GF-D8 (cell line): Measurements from ENCODE around the gene PTCH2.

ENCODE experiments used
- DNase-seq: peaks from one replicate; lab custom pipeline; 2025; lab: John Stamatoyannopoulos, UW

PTCH2 gene, protein sequence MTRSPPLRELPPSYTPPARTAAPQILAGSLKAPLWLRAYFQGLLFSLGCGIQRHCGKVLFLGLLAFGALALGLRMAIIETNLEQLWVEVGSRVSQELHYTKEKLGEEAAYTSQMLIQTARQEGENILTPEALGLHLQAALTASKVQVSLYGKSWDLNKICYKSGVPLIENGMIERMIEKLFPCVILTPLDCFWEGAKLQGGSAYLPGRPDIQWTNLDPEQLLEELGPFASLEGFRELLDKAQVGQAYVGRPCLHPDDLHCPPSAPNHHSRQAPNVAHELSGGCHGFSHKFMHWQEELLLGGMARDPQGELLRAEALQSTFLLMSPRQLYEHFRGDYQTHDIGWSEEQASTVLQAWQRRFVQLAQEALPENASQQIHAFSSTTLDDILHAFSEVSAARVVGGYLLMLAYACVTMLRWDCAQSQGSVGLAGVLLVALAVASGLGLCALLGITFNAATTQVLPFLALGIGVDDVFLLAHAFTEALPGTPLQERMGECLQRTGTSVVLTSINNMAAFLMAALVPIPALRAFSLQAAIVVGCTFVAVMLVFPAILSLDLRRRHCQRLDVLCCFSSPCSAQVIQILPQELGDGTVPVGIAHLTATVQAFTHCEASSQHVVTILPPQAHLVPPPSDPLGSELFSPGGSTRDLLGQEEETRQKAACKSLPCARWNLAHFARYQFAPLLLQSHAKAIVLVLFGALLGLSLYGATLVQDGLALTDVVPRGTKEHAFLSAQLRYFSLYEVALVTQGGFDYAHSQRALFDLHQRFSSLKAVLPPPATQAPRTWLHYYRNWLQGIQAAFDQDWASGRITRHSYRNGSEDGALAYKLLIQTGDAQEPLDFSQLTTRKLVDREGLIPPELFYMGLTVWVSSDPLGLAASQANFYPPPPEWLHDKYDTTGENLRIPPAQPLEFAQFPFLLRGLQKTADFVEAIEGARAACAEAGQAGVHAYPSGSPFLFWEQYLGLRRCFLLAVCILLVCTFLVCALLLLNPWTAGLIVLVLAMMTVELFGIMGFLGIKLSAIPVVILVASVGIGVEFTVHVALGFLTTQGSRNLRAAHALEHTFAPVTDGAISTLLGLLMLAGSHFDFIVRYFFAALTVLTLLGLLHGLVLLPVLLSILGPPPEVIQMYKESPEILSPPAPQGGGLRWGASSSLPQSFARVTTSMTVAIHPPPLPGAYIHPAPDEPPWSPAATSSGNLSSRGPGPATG

DNA sequence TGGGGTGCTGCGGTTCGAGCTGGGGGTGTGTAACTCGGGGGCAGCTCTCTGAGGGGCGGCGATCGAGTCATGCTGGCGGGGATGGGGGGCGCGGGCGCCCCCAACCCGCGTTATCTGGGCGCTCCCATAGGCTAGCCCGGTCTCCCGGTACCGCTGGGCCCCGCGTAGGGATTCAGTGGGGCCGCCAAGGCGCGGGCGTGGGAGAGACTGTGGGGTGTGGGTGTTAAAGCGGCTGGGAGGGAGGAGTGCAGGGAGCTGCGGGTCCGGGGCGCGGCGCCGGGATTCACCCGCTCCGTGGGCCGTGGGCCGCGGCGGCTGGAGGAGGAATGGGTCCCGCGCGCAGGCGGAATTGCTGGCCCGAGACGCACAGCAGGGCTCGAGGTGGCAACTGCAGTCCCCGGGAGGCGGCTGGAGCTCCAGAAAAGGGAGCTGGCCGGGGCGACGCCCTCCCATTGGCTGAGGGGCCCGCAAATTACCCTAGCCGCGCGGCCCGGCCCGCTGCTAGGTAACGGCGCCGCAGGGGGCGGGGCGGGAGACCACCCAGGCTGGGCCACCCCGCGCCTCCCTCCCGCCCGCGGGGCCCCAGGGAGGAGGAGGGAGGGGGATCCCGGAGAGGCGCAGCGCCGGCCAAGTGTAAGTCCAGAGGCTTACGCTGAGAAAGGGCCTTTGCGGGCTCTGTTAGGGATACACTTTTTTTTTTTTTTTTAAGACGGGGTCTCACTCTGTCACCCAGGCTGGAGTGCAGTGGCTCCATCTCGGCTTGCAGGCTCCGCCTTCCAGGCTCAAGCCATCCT is at the start of gene PTCH2:
PTCH2 (minus strand) TSS at position 392 of the 794 bp plus-strand sequence; CDS start at position 71, 321 bp downstream.
- DNase-seq: no peak

DNA sequence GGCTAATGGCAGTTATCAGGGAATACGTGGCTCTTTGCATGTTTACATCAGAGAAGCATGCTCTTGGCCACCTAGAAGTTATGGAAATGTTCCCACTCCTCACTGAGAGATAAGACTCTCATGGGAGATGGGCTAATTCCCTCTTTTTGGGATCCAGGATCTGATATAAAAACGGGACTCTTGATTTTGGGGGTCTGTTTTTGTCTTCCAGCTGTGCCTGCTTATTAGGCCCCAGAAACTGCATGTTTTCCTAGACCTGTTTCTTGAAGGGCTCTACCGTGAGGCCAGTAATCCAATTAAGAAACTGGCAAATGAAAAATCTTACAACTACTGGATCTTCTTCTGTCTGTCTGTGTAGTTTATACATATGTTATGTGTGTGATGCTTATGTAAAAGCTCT is 47.0 kb upstream of the PTCH2 start:
- no peak for DNase-seq

DNA sequence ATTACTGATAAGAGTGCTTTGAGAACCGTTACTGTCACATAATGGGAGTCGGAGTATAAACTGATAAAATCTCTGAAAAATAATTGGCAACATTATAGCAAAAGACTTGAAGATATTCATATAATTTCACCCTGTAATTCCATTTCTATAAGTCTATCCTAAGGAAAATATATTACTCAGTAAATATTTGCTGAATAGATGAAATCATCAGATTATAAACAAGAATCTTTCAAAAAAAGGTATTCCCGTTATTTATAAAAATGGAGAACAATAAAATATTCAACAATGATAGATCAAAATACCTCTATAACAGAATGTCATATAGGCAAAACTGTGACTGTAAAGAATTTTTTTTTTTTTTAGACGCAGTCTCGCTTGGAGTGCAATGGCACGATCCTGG is 42.4 kb upstream of the PTCH2 start:
- DNase-seq: no peak

DNA sequence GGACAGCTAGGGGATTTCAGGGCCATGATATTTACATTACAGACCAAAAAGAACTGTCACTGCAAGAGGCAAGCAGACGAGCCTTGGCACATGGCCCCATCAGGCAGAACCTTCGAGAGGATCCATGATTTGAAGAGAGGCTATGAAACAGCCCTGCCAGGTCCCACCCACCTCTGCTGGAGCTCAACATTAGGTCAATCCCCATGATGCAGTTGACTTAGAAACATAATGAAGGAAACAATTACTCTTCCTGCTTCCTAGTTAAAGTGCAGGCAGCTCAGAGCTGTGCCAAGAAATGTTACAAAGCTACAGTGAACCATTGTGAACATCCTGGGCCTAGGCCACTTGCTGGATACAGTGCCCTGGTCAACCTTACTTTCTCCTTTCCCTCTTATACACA is 41.7 kb upstream of the PTCH2 start:
- DNase-seq: no peak

DNA sequence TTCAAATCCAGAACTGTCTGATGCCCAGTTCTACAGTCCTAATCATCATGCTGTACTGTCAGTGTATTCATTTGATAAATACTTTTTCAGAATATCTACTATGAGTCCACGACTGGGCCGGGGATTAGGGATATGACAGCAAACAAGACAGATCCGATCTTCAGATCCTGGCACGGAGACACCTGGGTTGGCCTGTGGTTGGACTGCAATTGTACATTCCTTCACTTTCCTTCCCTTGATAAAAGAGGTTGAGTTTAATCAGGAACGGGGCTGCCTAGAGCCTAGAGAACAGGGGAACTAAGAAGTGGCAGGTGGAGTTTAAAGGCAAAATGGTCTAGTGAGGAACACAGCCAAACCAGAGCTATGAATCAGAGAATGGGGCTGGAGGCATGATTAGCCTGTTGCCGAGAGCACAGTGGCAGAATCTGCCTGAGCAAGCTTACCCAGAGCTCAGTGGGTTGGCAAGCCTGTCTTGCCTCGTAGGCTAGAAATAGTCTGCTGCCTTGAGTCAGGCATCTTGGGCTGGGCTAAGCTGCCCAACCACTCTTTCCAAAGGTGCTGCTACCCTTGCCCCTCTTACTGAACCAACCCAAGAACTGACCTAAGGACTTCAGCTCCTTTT is 38.1 kb upstream of the PTCH2 start:
- DNase-seq: no peak

DNA sequence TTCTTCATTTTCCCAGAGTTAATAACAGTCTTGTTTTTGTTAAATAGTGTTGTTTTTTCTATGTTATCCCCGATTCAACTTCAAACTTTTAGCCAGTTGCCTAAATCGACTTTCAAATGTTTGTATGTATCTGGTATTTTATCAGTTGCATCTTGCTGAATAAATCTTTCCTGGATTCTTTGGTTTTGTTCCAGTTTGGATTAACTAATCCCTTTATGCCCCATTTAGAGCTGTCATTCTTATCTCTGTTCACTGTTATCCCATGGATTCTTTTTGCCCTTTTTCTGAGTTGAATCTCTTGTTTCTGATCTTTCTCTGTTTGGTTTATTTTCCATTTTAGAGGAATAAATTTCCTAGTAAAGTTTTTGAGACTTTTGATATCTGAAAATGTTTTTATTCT is 31.1 kb upstream of the PTCH2 start:
- no peak for DNase-seq

DNA sequence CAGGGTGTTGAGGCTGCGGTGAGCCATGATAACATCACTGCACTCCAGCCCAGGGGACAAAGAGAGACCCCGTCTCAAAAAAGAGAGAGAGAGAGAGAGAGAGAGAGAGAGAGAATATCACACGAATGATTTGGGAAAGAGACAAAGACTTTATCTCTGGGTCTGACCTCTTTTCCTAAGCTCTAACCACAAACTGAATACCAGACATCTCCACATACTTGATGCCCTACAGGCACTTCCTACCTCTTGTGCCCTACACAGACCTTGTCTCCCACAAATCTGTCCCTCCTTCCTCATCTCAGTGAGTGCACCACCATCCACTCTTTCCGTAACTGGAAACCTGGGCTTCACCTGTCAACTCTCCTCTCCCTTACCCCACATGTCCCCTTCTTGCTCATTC is 27.0 kb upstream of the PTCH2 start:
- no peak for DNase-seq

DNA sequence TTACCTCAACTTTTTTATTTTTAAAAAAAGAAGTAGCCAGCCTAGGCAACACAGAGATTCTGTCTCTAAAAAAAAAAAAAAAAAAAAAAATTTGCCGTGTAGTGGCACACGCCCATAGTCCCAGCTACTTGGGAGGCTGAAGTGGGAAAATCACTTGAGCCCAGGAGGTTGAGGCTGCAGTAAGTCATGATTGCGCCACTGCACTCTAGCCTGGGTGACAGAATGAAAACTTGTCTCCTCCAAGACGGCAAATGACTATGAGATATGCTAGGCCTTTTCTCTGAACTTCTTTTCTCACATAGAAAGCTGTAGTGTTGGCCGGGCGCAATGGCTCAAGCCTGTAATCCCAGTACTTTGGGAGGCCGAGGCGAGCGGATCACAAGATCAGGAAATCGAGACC is 24.7 kb upstream of the PTCH2 start:
- no peak for DNase-seq

DNA sequence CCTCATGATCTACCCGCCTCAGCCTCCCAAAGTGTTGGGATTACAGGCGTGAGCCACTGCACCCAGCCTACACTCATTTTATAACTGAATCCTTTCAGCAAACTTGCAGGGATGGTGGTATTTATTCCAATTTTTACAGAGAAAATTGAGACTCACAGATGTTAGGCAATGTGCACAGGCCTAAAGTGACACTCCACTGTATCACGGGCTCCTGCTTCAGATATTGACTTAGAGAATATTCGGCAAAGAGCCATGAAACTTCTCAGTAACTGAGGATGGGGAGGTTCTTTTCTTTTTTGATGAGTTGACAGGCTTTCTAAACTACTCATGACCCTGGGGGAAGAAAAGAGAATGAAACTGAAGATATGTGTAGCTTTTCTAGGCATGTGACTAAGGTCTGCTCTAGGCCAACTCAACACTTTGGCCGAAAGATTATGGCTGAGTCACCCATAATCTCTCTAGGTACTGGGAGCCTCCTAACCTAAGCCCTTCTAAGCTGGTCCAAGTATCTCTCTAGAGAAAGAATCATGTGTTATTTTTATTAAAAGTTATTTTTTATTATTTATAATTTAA is 19.9 kb upstream of the PTCH2 start:
- no peak for DNase-seq

DNA sequence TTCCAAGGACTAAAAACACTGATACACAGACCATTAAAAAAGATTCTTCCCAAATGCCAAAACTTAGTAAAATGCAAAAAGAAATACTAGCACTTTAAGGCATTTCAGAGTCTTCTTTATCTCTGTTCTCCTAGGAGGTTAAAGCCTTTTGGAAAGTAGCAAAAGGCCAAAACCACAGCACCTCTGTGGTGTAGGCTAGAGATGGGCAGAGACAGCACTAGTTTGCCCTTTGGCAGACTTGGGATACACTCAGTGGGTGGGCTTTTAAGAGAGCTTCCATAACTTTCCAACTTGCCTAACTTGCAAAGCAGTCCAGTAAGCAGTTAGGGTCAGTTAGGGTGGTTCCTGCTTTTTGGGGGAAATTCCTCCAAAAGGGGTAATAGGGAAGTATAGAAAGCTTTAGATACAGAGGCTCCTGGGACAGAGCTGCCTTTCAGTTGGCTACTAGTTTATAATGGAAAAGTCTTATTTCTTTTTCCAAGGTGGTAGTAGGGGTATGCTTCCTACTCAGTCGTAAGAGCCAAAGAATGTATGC is 17.9 kb upstream of the PTCH2 start:
- no peak for DNase-seq

DNA sequence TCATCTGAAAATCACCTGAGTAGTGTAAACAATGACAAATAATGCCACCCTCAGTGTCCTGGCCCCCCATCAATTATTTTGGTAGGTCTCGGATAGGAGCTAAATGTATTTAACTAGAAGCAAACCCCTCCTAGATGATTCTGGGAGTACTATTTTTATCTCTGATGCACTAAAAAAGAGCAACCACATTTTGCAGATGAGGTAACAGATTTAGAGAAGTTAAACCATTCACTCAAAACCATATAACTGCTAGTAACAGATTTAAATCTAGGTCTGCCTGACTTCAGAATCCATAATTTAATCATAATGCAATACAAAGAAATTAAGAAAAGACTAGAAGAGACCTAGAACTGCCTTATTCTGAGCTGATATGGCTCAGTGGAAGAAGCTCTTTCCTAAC is 17.3 kb upstream of the PTCH2 start:
- DNase-seq: no peak

DNA sequence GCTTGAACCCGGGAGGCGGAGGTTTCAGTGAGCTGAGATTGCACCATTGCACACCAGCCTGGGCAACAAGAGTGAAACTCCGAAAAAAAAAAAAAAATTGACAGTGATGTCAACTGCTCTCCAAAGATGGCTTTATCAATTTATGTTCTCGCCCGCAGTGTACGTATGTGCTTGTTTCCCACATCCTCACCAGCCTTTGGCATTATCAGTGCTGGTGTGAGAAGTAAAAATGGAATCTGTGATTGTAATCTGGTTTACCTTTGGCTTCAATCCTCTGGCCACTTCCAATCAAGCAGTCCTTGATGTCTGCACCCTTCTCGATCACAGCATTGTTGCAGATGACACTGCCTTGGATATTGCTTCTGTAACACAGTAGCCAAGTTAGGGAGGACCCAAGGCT is 14.4 kb upstream of the PTCH2 start:
- DNase-seq: no peak

DNA sequence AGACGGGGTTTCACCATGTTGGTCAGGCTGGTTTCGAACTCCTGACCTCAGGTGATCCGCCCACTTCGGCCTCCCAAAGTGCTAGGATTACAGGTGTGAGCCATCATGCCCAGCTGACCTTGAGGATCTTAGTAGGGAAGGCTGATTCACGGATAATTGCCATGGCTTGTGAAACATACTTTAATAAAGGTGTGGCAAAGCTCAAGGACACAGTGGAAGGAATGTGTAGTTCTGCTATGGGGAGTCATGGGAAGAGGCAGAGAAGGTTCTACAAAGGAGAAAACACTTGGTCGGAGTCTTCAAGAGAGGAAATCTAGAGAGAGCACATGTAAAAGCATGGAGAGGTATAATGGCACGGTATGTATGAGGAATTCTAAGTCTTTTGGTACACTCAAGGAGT is 12.7 kb upstream of the PTCH2 start:
- DNase-seq: no peak

DNA sequence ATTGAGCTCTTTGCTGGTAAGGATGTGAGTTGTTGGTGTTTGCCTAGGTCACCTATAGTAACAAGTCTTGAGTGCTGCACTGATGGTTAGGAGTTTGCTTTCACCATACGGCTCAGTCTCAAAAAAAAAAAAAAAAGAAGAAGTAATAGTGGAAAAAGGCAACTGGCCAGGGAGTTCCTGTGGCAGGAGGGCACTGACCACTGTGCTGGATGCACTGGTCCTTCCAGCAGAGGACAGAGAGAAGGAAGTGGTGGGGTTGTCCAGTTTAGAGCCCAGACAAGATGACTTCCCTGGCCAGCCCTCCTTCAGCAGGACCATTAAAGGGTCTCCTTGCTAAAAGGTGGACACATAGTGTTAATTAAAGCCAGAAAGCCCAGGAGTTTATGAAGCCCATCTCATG is 11.9 kb upstream of the PTCH2 start:
- no peak for DNase-seq

DNA sequence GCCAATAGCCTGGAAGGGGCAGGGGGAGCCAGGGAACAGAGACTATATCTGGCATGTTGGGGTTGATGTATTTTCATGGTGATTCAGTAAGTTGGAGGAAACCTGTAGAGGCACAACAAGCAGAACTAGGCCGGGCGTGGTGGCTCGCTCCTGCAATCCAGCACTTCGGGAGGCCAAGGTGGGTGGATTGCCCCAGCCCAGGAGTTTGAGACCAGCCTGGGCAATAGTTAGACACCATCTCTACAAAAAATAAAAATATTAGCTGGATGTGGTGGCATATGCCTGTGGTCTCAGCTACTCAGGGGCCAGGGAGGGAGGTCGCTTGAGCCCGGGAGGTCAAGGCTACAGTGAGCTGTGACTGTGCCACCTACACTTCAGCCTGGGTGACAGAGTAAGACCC is 10.1 kb upstream of the PTCH2 start:
- no peak for DNase-seq

DNA sequence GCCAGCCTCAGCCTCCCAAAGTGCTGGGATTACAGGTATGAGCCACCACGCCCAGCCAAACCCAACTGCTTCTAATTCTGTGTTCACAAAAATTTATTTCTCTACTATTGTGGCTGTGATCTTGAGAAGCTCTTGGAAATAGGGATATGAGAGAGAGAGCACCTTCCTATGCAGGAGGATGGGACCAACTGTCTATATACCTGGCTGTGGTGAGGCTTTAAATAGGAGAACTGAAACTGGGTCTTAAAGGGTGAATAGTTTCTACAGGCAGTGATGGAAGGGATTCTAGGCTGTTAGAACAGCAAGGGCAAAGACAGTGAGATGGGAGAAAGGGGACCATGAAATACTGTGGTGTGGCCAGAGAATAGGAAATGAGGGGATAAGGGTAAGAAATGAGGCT is 8.3 kb upstream of the PTCH2 start:
- DNase-seq: no peak

DNA sequence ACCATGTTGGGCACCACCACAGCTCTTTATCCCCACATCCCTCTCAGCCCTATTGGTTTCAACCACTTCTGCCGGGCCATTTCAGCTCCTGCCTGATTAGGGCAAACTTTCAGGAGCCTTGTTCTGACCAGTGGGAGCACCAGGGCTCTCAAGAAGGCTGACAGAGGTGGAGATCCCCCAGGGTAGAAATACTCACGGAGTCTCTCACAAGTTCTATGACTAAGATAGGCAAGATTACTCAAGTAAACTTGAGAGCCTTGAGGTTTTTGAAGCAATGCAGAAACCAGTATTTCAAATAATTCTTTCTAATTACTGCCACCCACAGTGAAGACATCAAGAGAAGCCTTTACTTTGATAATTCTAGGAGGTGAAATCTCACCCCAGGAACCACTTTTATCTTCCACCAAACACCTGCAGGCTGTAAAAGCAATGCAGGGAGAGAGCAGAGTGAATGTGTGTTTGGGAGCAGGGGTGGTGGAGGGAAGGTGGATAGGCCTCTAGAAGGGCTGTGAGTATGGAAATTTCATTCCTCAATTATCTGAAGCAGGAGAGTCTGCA is 6.6 kb upstream of the PTCH2 start:
- no peak for DNase-seq

DNA sequence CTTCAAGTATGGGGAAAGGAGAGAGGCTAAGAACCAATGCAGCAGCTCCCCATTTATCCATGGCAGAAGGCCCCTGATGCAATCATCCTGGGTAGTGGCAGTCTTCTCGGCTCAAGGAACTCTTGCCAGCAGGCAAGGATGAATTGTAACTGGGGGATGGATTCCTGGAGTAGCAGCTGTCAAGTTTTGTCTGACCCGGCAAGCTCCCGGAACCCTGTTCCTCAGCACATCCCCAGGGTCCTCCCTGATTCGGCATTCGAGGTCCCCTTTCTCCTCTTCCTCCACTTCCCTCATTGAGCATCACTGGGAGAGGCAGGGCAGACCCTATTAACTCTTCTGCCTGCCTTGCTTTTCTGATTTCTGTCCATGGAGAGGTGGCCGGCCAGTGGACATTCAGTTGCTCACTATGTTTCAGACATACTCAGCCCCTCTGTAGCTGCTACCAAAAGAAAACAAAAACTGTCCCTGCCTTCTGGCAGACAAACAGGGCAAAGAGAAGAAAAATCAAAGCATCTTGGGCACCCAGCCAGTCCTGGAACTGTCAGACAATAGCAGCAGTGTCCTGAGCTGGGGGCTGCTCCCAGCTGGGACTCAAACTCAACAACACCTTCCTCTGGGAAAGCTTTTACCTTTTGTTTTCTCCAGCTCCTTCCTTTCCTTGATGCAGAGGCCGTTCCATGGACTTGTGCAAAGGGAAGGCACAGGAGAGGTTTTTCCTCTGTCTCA is 5.6 kb upstream of the PTCH2 start:
- no peak for DNase-seq

DNA sequence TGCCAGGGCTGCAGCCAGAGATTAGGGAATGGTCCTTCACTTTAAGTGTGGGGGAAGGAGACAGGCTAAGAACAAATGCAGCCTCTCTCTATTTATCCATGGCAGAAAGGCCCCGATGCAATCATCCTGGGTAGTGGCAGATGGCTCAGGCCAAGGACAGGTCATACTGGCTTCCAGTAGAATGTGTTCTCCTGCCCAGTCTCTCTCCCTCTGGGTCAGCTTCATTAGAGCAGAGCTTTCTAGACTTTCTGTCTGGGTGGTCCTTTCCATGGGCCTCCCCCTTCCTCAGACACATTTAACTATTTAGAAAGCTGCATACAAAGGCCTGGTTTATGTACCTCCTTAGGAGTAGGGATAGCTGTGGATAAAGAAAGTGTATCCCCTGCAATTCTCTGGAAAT is 4.8 kb upstream of the PTCH2 start:
- no peak for DNase-seq

DNA sequence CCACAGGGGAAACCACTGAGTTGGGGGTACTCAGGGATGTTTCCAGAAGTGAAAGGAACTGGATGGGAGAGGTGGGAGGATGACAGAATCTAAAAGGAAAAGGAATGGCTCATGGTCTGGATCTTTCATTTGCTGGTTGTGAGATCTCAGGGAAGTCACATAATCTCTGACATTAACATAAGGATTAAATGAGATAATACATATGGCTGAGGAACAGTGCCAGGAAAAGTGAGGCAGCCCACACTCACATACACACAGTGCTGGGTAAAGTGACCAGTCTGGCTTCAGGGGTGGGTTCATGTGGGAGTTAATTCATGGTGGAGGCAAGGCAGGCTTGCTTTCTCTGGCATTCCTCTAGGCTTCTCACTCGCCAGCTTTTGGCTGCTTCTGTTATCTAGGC is 3.9 kb upstream of the PTCH2 start:
- DNase-seq: no peak
